ENCODE results near the gene WSCD1.

GRCh38 chr17:6024576-6024975 is 45.6 kb upstream of the WSCD1 start:
- TF ChIP-seq RARB (CRISPR knock-in tag; IDR thresholded peaks at IDR 0.05) (no peak), ARNTL (CRISPR knock-in tag; IDR thresholded peaks at IDR 0.05; ENCODE audit: borderline replicate concordance, low read depth) (no peak), ZNF565 (CRISPR knock-in tag; conservative IDR thresholded peaks at IDR 0.05; ENCODE audit: low read depth) (no peak), TOX (CRISPR knock-in tag; IDR thresholded peaks at IDR 0.05; ENCODE audit: borderline replicate concordance) (no peak), TSHZ2 (CRISPR knock-in tag; IDR thresholded peaks at IDR 0.05) (no peak), PATZ1 (CRISPR knock-in tag; IDR thresholded peaks at IDR 0.05; ENCODE audit: borderline replicate concordance) (no peak), SNAI2 (CRISPR knock-in tag; IDR thresholded peaks at IDR 0.05) (no peak), CREB5 (CRISPR knock-in tag; IDR thresholded peaks at IDR 0.05; ENCODE audit: low read depth) (no peak), CSRNP3 (CRISPR knock-in tag; IDR thresholded peaks at IDR 0.05) (no peak)
